ENCODE measurements around the gene DOCK9. TPM values are rescaled to one million over a fixed set of nuclear protein-coding genes. Genes with fewer than 3 reads are reported as not detected.

DOCK9 gene
- total and polyA plus RNA-seq, 9 of the 15 experiments (the other 6 are each of a cell fraction or from before 2014, with no cell fraction given): 3.5 to 25.3 (median 16.7) TPM

GRCh38 chr13:98820300-98820699 is 157.6 kb downstream of the DOCK9 start (continued):
- TF ChIP-seq JUNB (CRISPR knock-in tag; conservative IDR thresholded peaks at IDR 0.05): no peak

GRCh38 chr13:98819382-98820010 is 158.4 kb downstream of the DOCK9 start:
- ChIA-PET CTCF (ENCODE audit: low intra/inter-chr PET ratio) (no interaction called here), POLR2A (interaction anchor here (1.0 kb wide), 1 partner anchor 203 kb away, joined by 3 read pairs; no protein-coding TSS in a partner anchor)
- H3K9me1 ChIP-seq (ENCODE audit: control insufficient read depth, insufficient read depth, low read length): no peaks in the 10 kb centered on the region
- H4K20me1 ChIP-seq (replicated peaks; ENCODE audit: control insufficient read depth, insufficient read depth, low read length): no peaks in the 10 kb centered on the region
- H3K4me2 ChIP-seq (ENCODE audit: insufficient read depth, low read length): no peak overlapping the region
- FAIRE-seq: no peak
- no peak for ATAC-seq
- DNase-seq (ENCODE audit: extremely low read depth in 1 of 4, low spot score in 3 of 4): no peak
- WGBS (ENCODE audit: insufficient coverage, low coverage, missing lambda C conversion rate): 87% methylated on average over 6 of the region's 6 CpGs
- no peak overlapping the region for H3K9ac ChIP-seq (ENCODE audit: insufficient read depth in 1 of 2, low read depth in 2 of 2, low read length in 2 of 2)
- intact Hi-C loops (cut with micrococcal nuclease) (no loop called here), in situ Hi-C loops (cut with MboI) (no loop called here)
- no peaks in the 10 kb centered on the region for H3K27me3 ChIP-seq (ENCODE audit: control insufficient read depth in 2 of 2, insufficient read depth in 2 of 2, low read length in 2 of 2)
- H3K27ac ChIP-seq (ENCODE audit: extremely low read depth, low read depth, low read length): no peak overlapping the region
- TF ChIP-seq PKNOX1 (IDR thresholded peaks at IDR 0.05) (no peak), ZNF212 (CRISPR knock-in tag; IDR thresholded peaks at IDR 0.05) (no peak), BRD4 (IDR thresholded peaks at IDR 0.05) (no peak), TCF3 (CRISPR knock-in tag; IDR thresholded peaks at IDR 0.05) (no peak), ZNF24 (IDR thresholded peaks at IDR 0.05) (no peak), MXI1 (IDR thresholded peaks at IDR 0.05; ENCODE audit: low read depth, low read length) (no peak), POLR3A (IDR thresholded peaks at IDR 0.05; ENCODE audit: borderline replicate concordance, extremely low read depth, insufficient read depth, insufficient read length) (no peak), ATF7 (IDR thresholded peaks at IDR 0.05) (no peak), KLF16 (IDR thresholded peaks at IDR 0.05) (no peak), KAT8 (IDR thresholded peaks at IDR 0.05; ENCODE audit: low read depth) (no peak), ZFPM2 (CRISPR knock-in tag; IDR thresholded peaks at IDR 0.05) (no peak), PREB (CRISPR knock-in tag; IDR thresholded peaks at IDR 0.05) (no peak), HLTF (IDR thresholded peaks at IDR 0.05) (no peak)
- no peak overlapping the region for H2AFZ ChIP-seq (ENCODE audit: low read depth, low read length)
- no peaks in the 10 kb centered on the region for H3K9me3 ChIP-seq (replicated peaks; ENCODE audit: control insufficient read depth, insufficient read depth, low read depth, low read length)
- no peaks in the 10 kb centered on the region for H3K4me1 ChIP-seq (replicated peaks in 1 of 2; ENCODE audit: control insufficient read depth in 2 of 2, insufficient read depth in 2 of 2, low read length in 2 of 2)
- BruUV-seq (replicated peaks): no TSS peak
- H3K4me3 ChIP-seq: no peak overlapping the region
- peaks cover 17% of the 10 kb centered on the region; the same call in 2 of the 3 replicates for H3K36me3 ChIP-seq (ENCODE audit: control insufficient read depth, insufficient read depth, low read length)
- no peaks in the 10 kb centered on the region for H3K79me2 ChIP-seq (ENCODE audit: control insufficient read depth, insufficient read depth, low read length)

All from K562 (cell line).